Vagina (tissue), 2 donors: ENCODE results near the gene PITX3.

Source experiments
- POLR2A ChIP-seq, 2 donors: fragments of 450-650 bp; IDR thresholded peaks; one replicate each; pipeline ENCODE4 v1.6.1; 2017; ENCODE audit warnings: antibody characterized with exemption in 2 of 2, mild to moderate bottlenecking in 2 of 2, moderate library complexity in 2 of 2
- POLR2AphosphoS5 ChIP-seq, 2 donors: sonication (generic); formaldehyde crosslinking; IDR thresholded peaks; one replicate each; pipeline ENCODE4 v1.9.0; 2017; ENCODE audit warnings: antibody characterized with exemption in 2 of 2, mild to moderate bottlenecking in 2 of 2, low read depth in 1 of 2; ENCODE audit not compliant: insufficient read depth in 1 of 2
- TF ChIP-seq, protein P1 (sequence below), 3 experiments: fragments of 450-650 bp in 2 of 3; fragments of 200-600 bp in 1 of 3; sonication (generic) in 1 of 3; IDR thresholded peaks; one replicate each; pipeline ENCODE4 v1.5.1; 2017 to 2019; ENCODE audit warnings: antibody characterized with exemption in 3 of 3, mild to moderate bottlenecking in 2 of 3, moderate library complexity in 2 of 3

DNA sequence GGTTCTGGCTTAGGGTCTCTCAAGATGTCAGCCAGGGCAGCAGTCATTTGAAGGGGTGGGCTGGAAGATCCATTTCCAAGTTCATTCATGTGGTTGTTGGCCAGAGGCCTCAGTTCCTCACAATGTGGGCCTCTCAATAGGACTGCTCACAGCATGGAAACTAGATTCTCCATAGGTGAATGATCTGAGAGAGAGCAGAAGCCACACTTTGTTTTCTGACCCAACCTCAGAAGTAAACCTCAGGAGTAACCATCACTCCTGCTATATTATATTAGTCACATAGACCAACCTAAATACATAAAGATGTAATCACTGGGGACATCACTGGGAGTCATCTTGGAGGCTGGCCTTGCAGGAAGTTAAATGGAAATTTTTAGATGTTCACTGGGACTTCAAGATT, 46.2 kb upstream of the PITX3 start:
- TF ChIP-seq, protein P1, sequence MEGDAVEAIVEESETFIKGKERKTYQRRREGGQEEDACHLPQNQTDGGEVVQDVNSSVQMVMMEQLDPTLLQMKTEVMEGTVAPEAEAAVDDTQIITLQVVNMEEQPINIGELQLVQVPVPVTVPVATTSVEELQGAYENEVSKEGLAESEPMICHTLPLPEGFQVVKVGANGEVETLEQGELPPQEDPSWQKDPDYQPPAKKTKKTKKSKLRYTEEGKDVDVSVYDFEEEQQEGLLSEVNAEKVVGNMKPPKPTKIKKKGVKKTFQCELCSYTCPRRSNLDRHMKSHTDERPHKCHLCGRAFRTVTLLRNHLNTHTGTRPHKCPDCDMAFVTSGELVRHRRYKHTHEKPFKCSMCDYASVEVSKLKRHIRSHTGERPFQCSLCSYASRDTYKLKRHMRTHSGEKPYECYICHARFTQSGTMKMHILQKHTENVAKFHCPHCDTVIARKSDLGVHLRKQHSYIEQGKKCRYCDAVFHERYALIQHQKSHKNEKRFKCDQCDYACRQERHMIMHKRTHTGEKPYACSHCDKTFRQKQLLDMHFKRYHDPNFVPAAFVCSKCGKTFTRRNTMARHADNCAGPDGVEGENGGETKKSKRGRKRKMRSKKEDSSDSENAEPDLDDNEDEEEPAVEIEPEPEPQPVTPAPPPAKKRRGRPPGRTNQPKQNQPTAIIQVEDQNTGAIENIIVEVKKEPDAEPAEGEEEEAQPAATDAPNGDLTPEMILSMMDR (IDR thresholded peaks at IDR 0.05), result no peak
- no peak for TF ChIP-seq POLR2A (IDR thresholded peaks at IDR 0.05)
- no peak for TF ChIP-seq POLR2AphosphoS5 (IDR thresholded peaks at IDR 0.05; ENCODE audit: insufficient read depth in 1 of 2, low read depth in 1 of 2)
